Heart left ventricle (tissue), 16 donors: ENCODE results near the gene VASH1. TPM values are rescaled to one million over a fixed set of nuclear protein-coding genes. Genes with fewer than 3 reads are reported as not detected.

Experiments
- ATAC-seq, 4 donors: fragments of 200-7000 bp; cut with Tn5 transposase; one replicate each; pipeline ENCODE4 v1.9.1; 2020 to 2022; ENCODE audit warnings: moderate library complexity in 4 of 4, mild to moderate bottlenecking in 3 of 4, moderate number of reproducible peaks in 1 of 4
- DNase-seq, 5 donors: peaks; one replicate each; pipeline ENCODE4 v3.0.0-alpha.2; 2020
- H3K27ac ChIP-seq, 12 donors: fragments of 200-600 bp; sonication (generic) in 4 of 12; one replicate each; pipeline versions ENCODE4 v1.5.0 to v1.8.0; 2016 to 2022; ENCODE audit warnings: mild to moderate bottlenecking in 2 of 12
- H3K27me3 ChIP-seq, 9 donors: fragments of 200-600 bp; sonication (generic) in 2 of 9; one replicate each; pipeline versions ENCODE4 v1.5.1 to v1.8.0; 2016 to 2022; ENCODE audit warnings: mild to moderate bottlenecking in 3 of 9
- H3K36me3 ChIP-seq, 9 donors: fragments of 200-600 bp; sonication (generic) in 2 of 9; one replicate each; pipeline versions ENCODE4 v1.5.0 to v1.8.0; 2018 to 2022; ENCODE audit warnings: mild to moderate bottlenecking in 2 of 9
- H3K4me1 ChIP-seq, 12 donors: fragments of 200-600 bp; sonication (generic) in 4 of 12; one replicate each; pipeline versions ENCODE4 v1.5.0 to v1.8.0; 2016 to 2022; ENCODE audit warnings: mild to moderate bottlenecking in 3 of 12
- H3K4me3 ChIP-seq, 12 donors: fragments of 200-600 bp; sonication (generic) in 4 of 12; one replicate each; pipeline versions ENCODE4 v1.5.0 to v1.8.0; 2017 to 2022; ENCODE audit warnings: mild to moderate bottlenecking in 9 of 12, moderate library complexity in 4 of 12
- H3K9me3 ChIP-seq, 12 donors: fragments of 200-600 bp; sonication (generic) in 4 of 12; one replicate each; pipeline versions ENCODE4 v1.5.0 to v1.8.0; 2016 to 2022; ENCODE audit warnings: mild to moderate bottlenecking in 1 of 12
- POLR2A ChIP-seq, 2 donors: fragments of 450-650 bp; IDR thresholded peaks; one replicate each; pipeline ENCODE4 v1.6.1; 2017; ENCODE audit warnings: antibody characterized with exemption in 2 of 2, mild to moderate bottlenecking in 2 of 2, moderate library complexity in 2 of 2
- WGBS, 4 donors: extraction: QIAGEN DNeasy Blood & Tissue Kit in 2 of 4; methylation state at CpG; one replicate each; pipeline versions ENCODE4 v1.1.5 to v1.1.7; 2013 to 2018; 5-methylcytosine and 5-hydroxymethylcytosine counted together
- intact Hi-C, 10 donors: fragments of 100-400 bp; cut with DNase I; formaldehyde crosslinking; loops; one replicate each; pipeline versions ENCODE4 v1.11.1 to v1.14.2; 2022
- long read RNA-seq, 3 donors: library from polyadenylated mRNA; unstranded; transcript quantifications; one replicate each; pipeline ENCODE4 v2.0.0, GENCODE V29; 2020 to 2021
- polyA plus RNA-seq, 2 donors: library from polyadenylated mRNA; stranded (reverse); fragments of 200-250 nt; gene quantifications; one replicate each; pipeline ENCODE4 v1.2.3, GENCODE V29; 2013
- total RNA-seq, 9 donors: library from RNA; depleted of rRNA in 2 of 9; stranded (reverse); fragments of >200 nt in 2 of 9; fragmentation: NEBNext Ultra II Directional in 3 of 9; extraction: Animal tissue kit (Norgen Biotek cat#: 25700) in 3 of 9; gene quantifications; one replicate each; pipeline versions ENCODE4 v1.1.0 to v1.2.4, GENCODE V29; 2016 to 2023
- TF ChIP-seq, protein P1 (sequence below), 12 donors: fragments of 200-600 bp; sonication (generic) in 4 of 12; IDR thresholded peaks; one replicate each; pipeline versions ENCODE4 v1.5.0 to v1.8.0; 2018 to 2022; ENCODE audit warnings: antibody characterized with exemption in 12 of 12, mild to moderate bottlenecking in 5 of 12
- donor health status: ischemic (EF 13 %, LVEDD 7.1; RV severe dilation, severe dysfunction).
- donor health status: healthy with polysubstance abuse.
- donor health status: DM: no; HTN: yes; CAD: no.
- donor health status: DM: no; HTN: no; CAD: no.
- donor health status: ischemic (EF 25% LVEDD 6.9; RV normal size, moderate dysfunction).
- donor health status: ischemic (EF 25% LVEDD 5.7; RV mildly dilated, moderate dysfunction).
- donor health status: healthy.
- donor health status: DM: yes; HTN: yes; CAD: no.
- donor health status: ischemic (EF 35%, LVEDD 5.7; RV mildly dilated, moderate dysfunction).
- donor health status: nonischemic (EF 11% LVEDD 7.7; RV severe dilation, severe dysfunction).
- donor health status: DM: yes; HTN: yes; CAD: no.
- donor health status: PGD.
- donor health status: ischemic (EF 29% LVEDD 5.4; RV normal size, mild dysfunction).
- donor health status: nonischemic (EF 23%, LVEDD 6.1; RV moderate dilation, normal function).

Gene VASH1
- total RNA-seq, result 10 to 100 TPM in 6 of 9 donors, 1 to 10 TPM in 3; 7.8 to 30.8 (median 11.1) TPM
- 10 to 100 TPM in 1 of 2 donors, 1 to 10 TPM in 1; 9.9 to 25.2 TPM for polyA plus RNA-seq
- long read RNA-seq, donor 1, full-length matches to known transcripts, result 3 of 20 reads
- long read RNA-seq, donor 1, partial matches to known transcripts, result 0 of 20 reads
- long read RNA-seq, donor 1, other reads (novel, unspliced or antisense), result 17 of 20 reads
- long read RNA-seq, donor 2, partial matches to known transcripts, result 1 of 15 reads
- long read RNA-seq, donor 2, other reads (novel, unspliced or antisense), result 14 of 15 reads
- long read RNA-seq, donor 3, full-length matches to known transcripts, result 3 of 18 reads
- long read RNA-seq, donor 3, partial matches to known transcripts, result 1 of 18 reads
- long read RNA-seq, donor 3, other reads (novel, unspliced or antisense), result 14 of 18 reads

DNA sequence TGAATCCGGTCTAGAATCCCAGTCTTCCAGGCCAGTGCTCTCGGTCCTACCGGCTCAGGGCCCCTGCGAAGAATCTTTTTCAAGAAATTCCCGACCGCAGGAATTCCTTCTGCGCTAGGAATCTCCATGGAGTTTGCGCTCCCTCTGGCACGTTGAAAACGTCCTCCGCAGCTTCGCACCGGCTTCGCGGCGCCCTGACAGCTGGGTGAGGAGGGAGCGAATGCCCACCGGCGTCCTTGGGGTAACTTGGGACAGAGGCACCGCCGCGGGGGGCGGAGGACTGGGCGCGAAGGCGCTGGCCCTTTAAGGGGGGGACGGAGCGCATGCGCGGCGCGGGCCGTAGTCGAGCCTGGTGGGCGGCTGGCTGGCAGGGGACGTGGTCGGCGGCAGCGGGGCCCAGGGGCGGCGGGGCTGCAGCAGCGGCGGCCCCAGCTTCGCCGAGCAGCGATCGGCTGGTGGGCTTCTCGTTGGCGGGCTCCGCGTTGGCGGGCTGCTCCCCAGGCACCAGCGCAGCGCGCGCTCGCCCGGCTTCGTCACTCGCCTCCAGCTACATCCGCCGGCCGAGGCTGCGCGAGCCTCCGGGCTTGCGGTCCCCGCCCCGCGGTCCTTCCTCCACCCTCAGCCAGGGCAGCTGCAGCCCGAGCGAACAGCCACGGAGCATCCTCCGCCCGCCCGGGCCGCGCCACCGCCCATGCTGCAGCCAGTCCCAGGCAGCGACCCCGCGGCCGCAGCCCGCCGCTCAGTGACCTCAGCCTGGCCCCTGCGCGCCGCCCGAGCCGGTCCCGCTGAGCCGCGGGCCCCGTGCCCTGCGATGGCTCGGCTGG is at the start of gene VASH1:
Gene VASH1, plus strand, starts transcription at position 333 of the 824 bp plus-strand sequence. CDS start 1,354 bp downstream, outside the sequence.
- H3K4me1 ChIP-seq, result peaks cover 0 to 52% (median 39%) of the 10 kb centered on the region in 12 donors
- ATAC-seq, result peak in 3 of 4 donors; percentile 74 to 85 (median 84)
- H3K9me3 ChIP-seq, result no peaks in the 10 kb centered on the region
- DNase-seq, result peak; percentile 74 to 91 (median 85)
- intact Hi-C loops, result loop anchor here in 9 of 10 donors (1.0 to 5.0 kb wide), 6 partner anchors 41 to 75 kb away; no protein-coding TSS in a partner anchor
- peak within 1 kb of the TSS; percentile 73 to 96 (median 89) for H3K27ac ChIP-seq
- H3K27me3 ChIP-seq, result peaks cover 0 to 6% (median 0%) of the 10 kb centered on the region in 9 donors
- 0 to 1% (median 0%) methylated on average over 28 to 96 of the region's 96 CpGs for WGBS, 4 donors
- no peaks in the 10 kb centered on the region for H3K36me3 ChIP-seq
- TF ChIP-seq POLR2A (IDR thresholded peaks at IDR 0.05), result peak in 1 of 2 donors; percentile 79
- TF ChIP-seq, protein P1, sequence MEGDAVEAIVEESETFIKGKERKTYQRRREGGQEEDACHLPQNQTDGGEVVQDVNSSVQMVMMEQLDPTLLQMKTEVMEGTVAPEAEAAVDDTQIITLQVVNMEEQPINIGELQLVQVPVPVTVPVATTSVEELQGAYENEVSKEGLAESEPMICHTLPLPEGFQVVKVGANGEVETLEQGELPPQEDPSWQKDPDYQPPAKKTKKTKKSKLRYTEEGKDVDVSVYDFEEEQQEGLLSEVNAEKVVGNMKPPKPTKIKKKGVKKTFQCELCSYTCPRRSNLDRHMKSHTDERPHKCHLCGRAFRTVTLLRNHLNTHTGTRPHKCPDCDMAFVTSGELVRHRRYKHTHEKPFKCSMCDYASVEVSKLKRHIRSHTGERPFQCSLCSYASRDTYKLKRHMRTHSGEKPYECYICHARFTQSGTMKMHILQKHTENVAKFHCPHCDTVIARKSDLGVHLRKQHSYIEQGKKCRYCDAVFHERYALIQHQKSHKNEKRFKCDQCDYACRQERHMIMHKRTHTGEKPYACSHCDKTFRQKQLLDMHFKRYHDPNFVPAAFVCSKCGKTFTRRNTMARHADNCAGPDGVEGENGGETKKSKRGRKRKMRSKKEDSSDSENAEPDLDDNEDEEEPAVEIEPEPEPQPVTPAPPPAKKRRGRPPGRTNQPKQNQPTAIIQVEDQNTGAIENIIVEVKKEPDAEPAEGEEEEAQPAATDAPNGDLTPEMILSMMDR (IDR thresholded peaks at IDR 0.05), result no peak
- peak within 1 kb of the TSS; percentile 51 to 98 (median 86) for H3K4me3 ChIP-seq

DNA sequence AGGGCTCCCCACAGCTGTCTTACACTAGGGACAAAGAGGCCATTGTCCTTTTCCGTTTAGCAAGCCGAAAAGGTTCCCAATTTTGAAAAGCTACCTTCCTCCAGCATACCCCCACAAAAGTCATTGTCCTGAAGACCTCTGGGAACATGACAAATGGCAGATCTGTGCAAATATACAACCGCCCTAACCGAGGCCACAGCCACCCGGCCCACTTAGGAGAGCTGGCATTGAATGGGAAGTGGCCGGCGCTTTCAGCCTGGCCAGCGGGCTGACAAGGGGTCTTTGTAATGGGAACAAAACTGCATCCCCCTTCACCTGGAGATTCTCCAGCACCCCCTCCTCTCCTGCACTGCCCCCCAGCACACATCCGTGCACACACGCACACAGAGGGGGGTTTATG is 48.1 kb upstream of the VASH1 start:
- Histone ChIP-seq H3K4me1 (peaks cover 0 to 46% (median 25%) of the 10 kb centered on the region in 12 donors), H3K36me3 (no peaks in the 10 kb centered on the region), H3K9me3 (no peaks in the 10 kb centered on the region), H3K27ac (no peak overlapping the region), H3K4me3 (no peak overlapping the region), H3K27me3 (no peaks in the 10 kb centered on the region)
- 93 to 95% (median 95%) methylated on average over 10 of the region's 10 CpGs for WGBS, 4 donors
- intact Hi-C loops, result loop anchor here in 6 of 10 donors (2.0 to 10.0 kb wide), 6 partner anchors 49 to 382 kb away; partner anchors contain the start of genes VASH1 (in 2 of the 6) and CIPC (in 1 of the 6)
- TF ChIP-seq POLR2A (IDR thresholded peaks at IDR 0.05), result no peak
- TF ChIP-seq, protein P1 (IDR thresholded peaks at IDR 0.05), result no peak
- DNase-seq, result peak in 1 of 5 donors; percentile 15
- ATAC-seq, result no peak

DNA sequence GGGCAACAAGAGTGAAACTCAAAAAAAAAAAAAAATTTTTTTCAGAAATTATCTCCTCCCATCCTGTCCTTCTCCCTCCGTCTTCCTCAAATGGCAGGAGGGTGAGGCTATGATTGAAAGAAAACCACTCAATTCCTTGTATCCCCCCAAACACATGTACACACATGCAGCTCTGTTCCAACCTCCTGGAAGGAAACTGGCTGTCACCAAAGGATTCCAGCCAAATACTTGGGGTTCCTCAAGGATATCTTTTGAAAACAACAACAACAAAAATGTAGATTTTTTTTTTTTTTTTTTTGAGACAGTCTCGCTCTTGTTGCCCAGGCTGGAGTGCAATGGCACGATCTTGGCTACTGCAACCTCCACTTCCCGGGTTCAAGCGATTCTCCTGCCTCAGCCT is 46.8 kb upstream of the VASH1 start:
- no peak for ATAC-seq

More for the DNA sequence above, 46.8 kb upstream of the VASH1 start:
- TF ChIP-seq, protein P1 (IDR thresholded peaks at IDR 0.05), result no peak
- no peak for TF ChIP-seq POLR2A (IDR thresholded peaks at IDR 0.05)
- Histone ChIP-seq H3K27ac (peak overlapping the region in 11 of 12 donors; percentile 35 to 93 (median 76)), H3K9me3 (no peaks in the 10 kb centered on the region), H3K4me1 (peaks cover 0 to 57% (median 32%) of the 10 kb centered on the region in 12 donors), H3K36me3 (no peaks in the 10 kb centered on the region), H3K4me3 (no peak overlapping the region), H3K27me3 (no peaks in the 10 kb centered on the region)
- no peak for DNase-seq
- WGBS, 4 donors, result 61 to 79% (median 73%) methylated on average over 5 of the region's 5 CpGs
- intact Hi-C loops, result loop anchor here in 5 of 10 donors (2.0 to 10.0 kb wide), 5 partner anchors 46 to 380 kb away; partner anchors contain the start of genes VASH1 (in 3 of the 5) and CIPC (in 1 of the 5)
